HepG2 (cell line): ENCODE measurements around the gene IRF2. TPM values are rescaled to one million over a fixed set of nuclear protein-coding genes. Genes with fewer than 3 reads are reported as not detected.

Source experiments
- CEBPZ ChIP-seq: IDR thresholded peaks from 2 replicates; pipeline ENCODE4 v1.6.1; 2012; ENCODE audit warnings: low read length, improper control_type of control experiment
- FLYWCH1 ChIP-seq: sonication (generic); formaldehyde crosslinking; IDR thresholded peaks from 2 replicates; pipeline ENCODE4 v1.8.1; 2023; ENCODE audit warnings: mild to moderate bottlenecking, missing genetic modification reagents
- GABPA ChIP-seq, 2 experiments: IDR thresholded peaks; 2 replicates each; pipeline ENCODE4 v1.6.1; 2011 to 2016; ENCODE audit warnings: low read depth in 2 of 2, low read length in 1 of 2, missing biosample characterization in 1 of 2, missing genetic modification characterization in 1 of 2
- GFI1 ChIP-seq: sonication (generic); formaldehyde crosslinking; IDR thresholded peaks from 2 replicates; pipeline ENCODE4 v1.5.0; 2020; ENCODE audit warnings: missing genetic modification reagents, mild to moderate bottlenecking, borderline replicate concordance
- HMG20B ChIP-seq: conservative IDR thresholded peaks from 2 replicates; pipeline ENCODE4 v1.6.1; 2016; ENCODE audit warnings: missing genetic modification reagents, missing compliant biosample characterization
- HNRNPLL ChIP-seq: fragments of 200-400 bp; formaldehyde crosslinking; IDR thresholded peaks from 2 replicates; pipeline ENCODE4 v1.6.1; 2017; ENCODE audit warnings: mild to moderate bottlenecking, low read depth, low read length; ENCODE audit not compliant: poor library complexity, severe bottlenecking
- TOE1 ChIP-seq: sonication (generic); formaldehyde crosslinking; IDR thresholded peaks from 2 replicates; pipeline ENCODE4 v1.4.0; 2020; ENCODE audit warnings: mild to moderate bottlenecking, missing genetic modification reagents
- ZHX1 ChIP-seq: sonication (generic); formaldehyde crosslinking; IDR thresholded peaks from 2 replicates; pipeline ENCODE4 v1.8.1; 2022; ENCODE audit warnings: low read depth, mild to moderate bottlenecking, missing genetic modification reagents
- ZNF230 ChIP-seq: sonication (generic); formaldehyde crosslinking; IDR thresholded peaks from 2 replicates; pipeline ENCODE4 v1.4.0; 2020; ENCODE audit warnings: mild to moderate bottlenecking, missing genetic modification reagents
- polyA plus RNA-seq, 8 experiments: library from polyadenylated mRNA; depleted of rRNA in 3 of 8; stranded (reverse) in 7 of 8; unstranded in 1 of 8; fragments of >200 nt; fragmentation: Illumina TruSeq in 4 of 8; extraction: Trizol in 4 of 8; gene quantifications; 2 replicates each; pipeline versions ENCODE4 v1.2.1 to v1.2.3, GENCODE V29; 2011 to 2016; ENCODE audit warnings: low read depth in 4 of 8, missing spikeins in 1 of 8, mixed read lengths in 1 of 8; ENCODE audit not compliant: insufficient read depth in 1 of 8
- total RNA-seq, 5 experiments: library from RNA; depleted of rRNA; stranded (reverse); fragments of >200 nt; fragmentation: Illumina TruSeq; extraction: Trizol; gene quantifications; 2 replicates each; pipeline ENCODE4 v1.2.3, GENCODE V29; 2016; ENCODE audit warnings: low read depth in 1 of 5
- TF ChIP-seq, protein P1 (sequence below): sonication (generic); formaldehyde crosslinking; IDR thresholded peaks from 2 replicates; pipeline ENCODE4 v1.4.0; 2020; ENCODE audit warnings: missing genetic modification reagents, borderline replicate concordance
- TF ChIP-seq, protein P2 (sequence below): sonication (generic); formaldehyde crosslinking; conservative IDR thresholded peaks from 2 replicates; pipeline ENCODE4 v1.5.0; 2020; ENCODE audit warnings: missing genetic modification reagents
- TF ChIP-seq, protein P3 (sequence below): fragments of 450-650 bp; IDR thresholded peaks from 2 replicates; pipeline ENCODE4 v1.6.1; 2017; ENCODE audit warnings: mild to moderate bottlenecking

Gene IRF2
- total and polyA plus RNA-seq, 2 of the 13 experiments (the other 11 are each of a cell fraction or from before 2014, with no cell fraction given), result 15.5 to 28.8 TPM

GRCh38 chr4:184364100-184364921 lies 110.0 kb downstream of the IRF2 start (continued):
- TF ChIP-seq TOE1 (CRISPR knock-in tag) (peak; percentile 46; the same call in 1 of the 2 replicates), ZNF230 (CRISPR knock-in tag) (peak; percentile 46; the same call in 1 of the 2 replicates), GABPA (IDR thresholded peaks at IDR 0.05; ENCODE audit: low read depth, low read length) (no peak), GABPA (CRISPR knock-in tag; IDR thresholded peaks at IDR 0.05; ENCODE audit: low read depth) (peak; percentile 63), FLYWCH1 (CRISPR knock-in tag) (no peak), HMG20B (CRISPR knock-in tag) (no peak; the same call in 1 of the 2 replicates), GFI1 (CRISPR knock-in tag) (peak; percentile 91), HNRNPLL (no peak), ZHX1 (CRISPR knock-in tag) (0 out of 2 replicates have a peak, but pooled peaks have one; percentile 37), CEBPZ (no peak)
- TF ChIP-seq, protein P1, sequence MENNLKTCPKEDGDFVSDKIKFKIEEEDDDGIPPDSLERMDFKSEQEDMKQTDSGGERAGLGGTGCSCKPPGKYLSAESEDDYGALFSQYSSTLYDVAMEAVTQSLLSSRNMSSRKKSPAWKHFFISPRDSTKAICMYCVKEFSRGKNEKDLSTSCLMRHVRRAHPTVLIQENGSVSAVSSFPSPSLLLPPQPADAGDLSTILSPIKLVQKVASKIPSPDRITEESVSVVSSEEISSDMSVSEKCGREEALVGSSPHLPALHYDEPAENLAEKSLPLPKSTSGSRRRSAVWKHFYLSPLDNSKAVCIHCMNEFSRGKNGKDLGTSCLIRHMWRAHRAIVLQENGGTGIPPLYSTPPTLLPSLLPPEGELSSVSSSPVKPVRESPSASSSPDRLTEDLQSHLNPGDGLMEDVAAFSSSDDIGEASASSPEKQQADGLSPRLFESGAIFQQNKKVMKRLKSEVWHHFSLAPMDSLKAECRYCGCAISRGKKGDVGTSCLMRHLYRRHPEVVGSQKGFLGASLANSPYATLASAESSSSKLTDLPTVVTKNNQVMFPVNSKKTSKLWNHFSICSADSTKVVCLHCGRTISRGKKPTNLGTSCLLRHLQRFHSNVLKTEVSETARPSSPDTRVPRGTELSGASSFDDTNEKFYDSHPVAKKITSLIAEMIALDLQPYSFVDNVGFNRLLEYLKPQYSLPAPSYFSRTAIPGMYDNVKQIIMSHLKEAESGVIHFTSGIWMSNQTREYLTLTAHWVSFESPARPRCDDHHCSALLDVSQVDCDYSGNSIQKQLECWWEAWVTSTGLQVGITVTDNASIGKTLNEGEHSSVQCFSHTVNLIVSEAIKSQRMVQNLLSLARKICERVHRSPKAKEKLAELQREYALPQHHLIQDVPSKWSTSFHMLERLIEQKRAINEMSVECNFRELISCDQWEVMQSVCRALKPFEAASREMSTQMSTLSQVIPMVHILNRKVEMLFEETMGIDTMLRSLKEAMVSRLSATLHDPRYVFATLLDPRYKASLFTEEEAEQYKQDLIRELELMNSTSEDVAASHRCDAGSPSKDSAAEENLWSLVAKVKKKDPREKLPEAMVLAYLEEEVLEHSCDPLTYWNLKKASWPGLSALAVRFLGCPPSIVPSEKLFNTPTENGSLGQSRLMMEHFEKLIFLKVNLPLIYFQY (CRISPR knock-in tag), result no peak
- TF ChIP-seq, protein P2, sequence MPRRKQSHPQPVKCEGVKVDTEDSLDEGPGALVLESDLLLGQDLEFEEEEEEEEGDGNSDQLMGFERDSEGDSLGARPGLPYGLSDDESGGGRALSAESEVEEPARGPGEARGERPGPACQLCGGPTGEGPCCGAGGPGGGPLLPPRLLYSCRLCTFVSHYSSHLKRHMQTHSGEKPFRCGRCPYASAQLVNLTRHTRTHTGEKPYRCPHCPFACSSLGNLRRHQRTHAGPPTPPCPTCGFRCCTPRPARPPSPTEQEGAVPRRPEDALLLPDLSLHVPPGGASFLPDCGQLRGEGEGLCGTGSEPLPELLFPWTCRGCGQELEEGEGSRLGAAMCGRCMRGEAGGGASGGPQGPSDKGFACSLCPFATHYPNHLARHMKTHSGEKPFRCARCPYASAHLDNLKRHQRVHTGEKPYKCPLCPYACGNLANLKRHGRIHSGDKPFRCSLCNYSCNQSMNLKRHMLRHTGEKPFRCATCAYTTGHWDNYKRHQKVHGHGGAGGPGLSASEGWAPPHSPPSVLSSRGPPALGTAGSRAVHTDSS (CRISPR knock-in tag), result no peak
- TF ChIP-seq, protein P3, sequence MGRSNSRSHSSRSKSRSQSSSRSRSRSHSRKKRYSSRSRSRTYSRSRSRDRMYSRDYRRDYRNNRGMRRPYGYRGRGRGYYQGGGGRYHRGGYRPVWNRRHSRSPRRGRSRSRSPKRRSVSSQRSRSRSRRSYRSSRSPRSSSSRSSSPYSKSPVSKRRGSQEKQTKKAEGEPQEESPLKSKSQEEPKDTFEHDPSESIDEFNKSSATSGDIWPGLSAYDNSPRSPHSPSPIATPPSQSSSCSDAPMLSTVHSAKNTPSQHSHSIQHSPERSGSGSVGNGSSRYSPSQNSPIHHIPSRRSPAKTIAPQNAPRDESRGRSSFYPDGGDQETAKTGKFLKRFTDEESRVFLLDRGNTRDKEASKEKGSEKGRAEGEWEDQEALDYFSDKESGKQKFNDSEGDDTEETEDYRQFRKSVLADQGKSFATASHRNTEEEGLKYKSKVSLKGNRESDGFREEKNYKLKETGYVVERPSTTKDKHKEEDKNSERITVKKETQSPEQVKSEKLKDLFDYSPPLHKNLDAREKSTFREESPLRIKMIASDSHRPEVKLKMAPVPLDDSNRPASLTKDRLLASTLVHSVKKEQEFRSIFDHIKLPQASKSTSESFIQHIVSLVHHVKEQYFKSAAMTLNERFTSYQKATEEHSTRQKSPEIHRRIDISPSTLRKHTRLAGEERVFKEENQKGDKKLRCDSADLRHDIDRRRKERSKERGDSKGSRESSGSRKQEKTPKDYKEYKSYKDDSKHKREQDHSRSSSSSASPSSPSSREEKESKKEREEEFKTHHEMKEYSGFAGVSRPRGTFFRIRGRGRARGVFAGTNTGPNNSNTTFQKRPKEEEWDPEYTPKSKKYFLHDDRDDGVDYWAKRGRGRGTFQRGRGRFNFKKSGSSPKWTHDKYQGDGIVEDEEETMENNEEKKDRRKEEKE, result no peak
